Measurements from ENCODE around the gene REPIN1. TPM values are rescaled to one million over a fixed set of nuclear protein-coding genes. Genes with fewer than 3 reads are reported as not detected.

REPIN1 gene
- total and polyA plus RNA-seq, 9 of the 15 experiments (the other 6 are each of a cell fraction or from before 2014, with no cell fraction given): 8.1 to 283 (median 94.3) TPM

DNA sequence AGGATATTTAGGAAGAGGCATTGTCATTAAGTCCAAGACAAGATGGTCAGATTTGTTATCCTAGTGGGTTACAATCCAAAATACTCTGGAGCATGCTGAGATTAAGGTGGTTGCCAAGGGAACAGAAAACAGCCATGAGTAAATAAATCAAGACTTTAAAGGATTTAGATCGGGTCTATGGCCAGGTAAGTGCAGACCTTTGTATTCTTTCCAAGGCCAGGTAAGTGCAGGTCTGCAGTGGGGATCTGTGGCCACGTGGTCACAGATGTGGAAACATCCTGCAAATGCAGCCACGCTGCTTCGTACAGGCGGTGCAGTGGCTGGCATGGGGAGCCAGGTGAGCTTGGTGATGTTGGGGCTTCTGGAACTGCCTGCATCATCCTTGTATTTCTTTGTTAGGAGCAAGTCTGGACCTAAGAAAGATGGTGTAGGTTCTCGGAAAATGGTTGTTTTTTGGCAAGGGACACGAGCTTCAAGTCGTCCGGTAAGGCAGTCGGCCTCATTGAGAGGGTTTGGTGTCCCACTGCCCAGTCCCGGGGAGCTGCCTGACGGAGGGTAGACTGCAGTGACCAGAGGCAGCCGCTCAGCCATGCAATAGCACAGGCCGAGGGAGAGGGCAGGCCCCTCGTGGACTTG lies 32.3 kb downstream of the REPIN1 start:
- ChIA-PET POLR2A (interaction anchor here (0.6 to 3.7 kb wide), 8 partner anchors 8 to 789 kb away, joined by 3 to 20 read pairs (median 4); partner anchors contain the start of gene REPIN1), CTCF (ENCODE audit: low intra/inter-chr PET ratio) (no interaction called here)
- H3K4me1 ChIP-seq (replicated peaks in 1 of 2; ENCODE audit: control insufficient read depth in 2 of 2, insufficient read depth in 2 of 2, low read length in 2 of 2): peaks cover 52 to 68% of the 10 kb centered on the region in 2 experiments
- FAIRE-seq (no peak), ATAC-seq (no peak), DNase-seq (ENCODE audit: extremely low read depth in 1 of 4, low spot score in 3 of 4) (no peak)
- no peaks in the 10 kb centered on the region for H3K9me3 ChIP-seq (replicated peaks; ENCODE audit: control insufficient read depth, insufficient read depth, low read depth, low read length)
- H3K4me2 ChIP-seq (ENCODE audit: insufficient read depth, low read length): peak overlapping the region; percentile 56; the same call in 1 of the 2 replicates
- BruUV-seq (replicated peaks): TSS peak; percentile 29
- peak overlapping the region; percentile 12 to 21; a peak in 2 of 4 replicates for H3K9ac ChIP-seq (ENCODE audit: insufficient read depth in 1 of 2, low read depth in 2 of 2, low read length in 2 of 2)
- intact Hi-C loops (cut with micrococcal nuclease): loop anchor here (1.0 to 2.0 kb wide), 2 partner anchors 22 to 32 kb away; partner anchors contain the start of genes REPIN1 and ZNF775
- in situ Hi-C loops (cut with MboI): no loop called here
- no peaks in the 10 kb centered on the region for H3K27me3 ChIP-seq (ENCODE audit: control insufficient read depth in 2 of 2, insufficient read depth in 2 of 2, low read length in 2 of 2)
- no peaks in the 10 kb centered on the region for H4K20me1 ChIP-seq (replicated peaks; ENCODE audit: control insufficient read depth, insufficient read depth, low read length)
- peak overlapping the region; percentile 66 for H3K27ac ChIP-seq (ENCODE audit: extremely low read depth, low read depth, low read length)
- peaks cover 16% of the 10 kb centered on the region; the same call in 2 of the 3 replicates for H3K79me2 ChIP-seq (ENCODE audit: control insufficient read depth, insufficient read depth, low read length)
- peaks cover 27% of the 10 kb centered on the region; the same call in 2 of the 3 replicates for H3K36me3 ChIP-seq (ENCODE audit: control insufficient read depth, insufficient read depth, low read length)
- WGBS (ENCODE audit: insufficient coverage, low coverage, missing lambda C conversion rate): 77% methylated on average over 15 of the region's 15 CpGs
- 0 out of 2 replicates have a peak overlapping the region, but pooled peaks have one; percentile 28 for H2AFZ ChIP-seq (ENCODE audit: low read depth, low read length)
- H3K9me1 ChIP-seq (ENCODE audit: control insufficient read depth, insufficient read depth, low read length): peaks cover 10% of the 10 kb centered on the region
- H3K4me3 ChIP-seq: no peak overlapping the region
- TF ChIP-seq PRPF4 (IDR thresholded peaks at IDR 0.05; ENCODE audit: insufficient read depth, low read depth, low read length, poor library complexity, severe bottlenecking): no peak
- no peak for TF ChIP-seq PURB (CRISPR knock-in tag; IDR thresholded peaks at IDR 0.05; ENCODE audit: low read depth)
- TF ChIP-seq LEF1 (IDR thresholded peaks at IDR 0.05): no peak
- no peak for TF ChIP-seq ZNF75A (CRISPR knock-in tag; IDR thresholded peaks at IDR 0.05)
- 0 out of 2 replicates have a peak, but pooled peaks have one; percentile 41 for TF ChIP-seq GTF2E2 (tag; IDR thresholded peaks at IDR 0.05)
- TF ChIP-seq, protein P1, sequence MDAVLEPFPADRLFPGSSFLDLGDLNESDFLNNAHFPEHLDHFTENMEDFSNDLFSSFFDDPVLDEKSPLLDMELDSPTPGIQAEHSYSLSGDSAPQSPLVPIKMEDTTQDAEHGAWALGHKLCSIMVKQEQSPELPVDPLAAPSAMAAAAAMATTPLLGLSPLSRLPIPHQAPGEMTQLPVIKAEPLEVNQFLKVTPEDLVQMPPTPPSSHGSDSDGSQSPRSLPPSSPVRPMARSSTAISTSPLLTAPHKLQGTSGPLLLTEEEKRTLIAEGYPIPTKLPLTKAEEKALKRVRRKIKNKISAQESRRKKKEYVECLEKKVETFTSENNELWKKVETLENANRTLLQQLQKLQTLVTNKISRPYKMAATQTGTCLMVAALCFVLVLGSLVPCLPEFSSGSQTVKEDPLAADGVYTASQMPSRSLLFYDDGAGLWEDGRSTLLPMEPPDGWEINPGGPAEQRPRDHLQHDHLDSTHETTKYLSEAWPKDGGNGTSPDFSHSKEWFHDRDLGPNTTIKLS (IDR thresholded peaks at IDR 0.05; ENCODE audit: borderline replicate concordance, low read depth): no peak
- TF ChIP-seq ZBTB7A (IDR thresholded peaks at IDR 0.05; ENCODE audit: borderline replicate concordance, control insufficient read depth, low read depth, low read length): no peak
- TF ChIP-seq HDAC6 (IDR thresholded peaks at IDR 0.05; ENCODE audit: low read depth, low read length): no peak
- TF ChIP-seq SETDB1 (IDR thresholded peaks at IDR 0.05; ENCODE audit: low read length): no peak
- TF ChIP-seq TCF3 (CRISPR knock-in tag; IDR thresholded peaks at IDR 0.05): no peak
- no peak for TF ChIP-seq ZNF143 (CRISPR knock-in tag; IDR thresholded peaks at IDR 0.05)
- no peak for TF ChIP-seq MCM7 (IDR thresholded peaks at IDR 0.05)
- TF ChIP-seq NBN (IDR thresholded peaks at IDR 0.05; ENCODE audit: low read depth): no peak
- TF ChIP-seq, protein P2, sequence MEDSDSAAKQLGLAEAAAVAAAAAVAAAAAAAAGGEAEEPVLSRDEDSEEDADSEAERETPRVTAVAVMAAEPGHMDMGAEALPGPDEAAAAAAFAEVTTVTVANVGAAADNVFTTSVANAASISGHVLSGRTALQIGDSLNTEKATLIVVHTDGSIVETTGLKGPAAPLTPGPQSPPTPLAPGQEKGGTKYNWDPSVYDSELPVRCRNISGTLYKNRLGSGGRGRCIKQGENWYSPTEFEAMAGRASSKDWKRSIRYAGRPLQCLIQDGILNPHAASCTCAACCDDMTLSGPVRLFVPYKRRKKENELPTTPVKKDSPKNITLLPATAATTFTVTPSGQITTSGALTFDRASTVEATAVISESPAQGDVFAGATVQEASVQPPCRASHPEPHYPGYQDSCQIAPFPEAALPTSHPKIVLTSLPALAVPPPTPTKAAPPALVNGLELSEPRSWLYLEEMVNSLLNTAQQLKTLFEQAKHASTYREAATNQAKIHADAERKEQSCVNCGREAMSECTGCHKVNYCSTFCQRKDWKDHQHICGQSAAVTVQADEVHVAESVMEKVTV (CRISPR knock-in tag; IDR thresholded peaks at IDR 0.05): no peak

All from K562 (cell line).